K562 (cell line): ENCODE data around the gene SPEF1. TPM values are rescaled to one million over a fixed set of nuclear protein-coding genes. Genes with fewer than 3 reads are reported as not detected.

ENCODE experiments used
- ATAC-seq: fragments of 200-7000 bp; cut with Tn5 transposase; 3 replicates; pipeline ENCODE4 v1.9.1; 2020; ENCODE audit warnings: moderate library complexity
- BruUV-seq: library from RNA; stranded (reverse); fragments of 400-500 nt; replicated peaks from 2 replicates; lab custom pipeline; 2021; lab: Mats Ljungman, UMichigan
- CTCF ChIA-PET: fragments of 300-600 bp; formaldehyde crosslinking; extraction: SDS; loops from one replicate; lab custom pipeline; 2021; ENCODE audit warnings: low intra/inter-chr PET ratio; lab: Yijun Ruan, JAX
- POLR2A ChIA-PET: fragments of 300-600, 350-650 bp; sonication (Branson Sonifier 250); formaldehyde crosslinking; extraction: SDS; loops from one replicate; lab custom pipeline; 2021; ENCODE audit warnings: antibody characterized with exemption, inconsistent platforms; lab: Yijun Ruan, JAX
- DNase-seq, 4 experiments: peaks; one replicate each; pipeline versions ENCODE4 v3.0.0 to v3.0.0-alpha.2; 2011 to 2018; ENCODE audit warnings: low spot score in 3 of 4, mixed read lengths in 3 of 4; ENCODE audit errors: extremely low read depth in 1 of 4
- FAIRE-seq: peaks from 2 replicates; lab custom pipeline; 2011; peaks lifted over from hg19 to GRCh38; lab: Jason Lieb, UNC
- H2AFZ ChIP-seq: 2 replicates; pipeline ENCODE4 v1.6.0; 2011; ENCODE audit warnings: low read depth, low read length, control low read depth, inconsistent platforms
- H3K27ac ChIP-seq: fragments of 200-600 bp; 3 replicates; pipeline ENCODE4 v1.8.0; 2011; ENCODE audit warnings: low read depth, mild to moderate bottlenecking, control low read depth, inconsistent platforms, low read length, moderate library complexity, mixed read lengths; ENCODE audit errors: extremely low read depth
- H3K27me3 ChIP-seq, 2 experiments: fragments of 300-600 bp in 1 of 2; 2 replicates in 1 of 2; 3 replicates in 1 of 2; pipeline versions ENCODE4 v1.6.0 to v1.8.0; 2011; ENCODE audit warnings: inconsistent platforms in 2 of 2, low read length in 2 of 2, mild to moderate bottlenecking in 1 of 2, mixed read lengths in 1 of 2, moderate library complexity in 1 of 2; ENCODE audit not compliant: control insufficient read depth in 2 of 2, insufficient read depth in 2 of 2
- H3K36me3 ChIP-seq: fragments of 300-600 bp; 3 replicates; pipeline ENCODE4 v1.8.0; 2011; ENCODE audit warnings: mild to moderate bottlenecking, low read length, inconsistent platforms; ENCODE audit not compliant: control insufficient read depth, insufficient read depth
- H3K4me1 ChIP-seq, 2 experiments: fragments of 200-600 bp in 1 of 2; replicated peaks in 1 of 2; 2 replicates in 1 of 2; 3 replicates in 1 of 2; pipeline versions ENCODE4 v1.5.1 to v1.8.0; 2011; ENCODE audit warnings: inconsistent platforms in 2 of 2, low read length in 2 of 2, mild to moderate bottlenecking in 1 of 2, mixed read lengths in 1 of 2, moderate library complexity in 1 of 2; ENCODE audit not compliant: control insufficient read depth in 2 of 2, insufficient read depth in 2 of 2
- H3K4me2 ChIP-seq: 2 replicates; pipeline ENCODE4 v1.6.1; 2011; ENCODE audit warnings: low read length, control low read depth, inconsistent platforms, mixed read lengths; ENCODE audit not compliant: insufficient read depth
- H3K4me3 ChIP-seq: fragments of 200-600 bp; sonication (generic), shearing (Covaris generic); 2 replicates; pipeline ENCODE4 v1.5.1; 2016; ENCODE audit warnings: control low read depth, inconsistent platforms
- H3K79me2 ChIP-seq: fragments of 200-600 bp; 3 replicates; pipeline ENCODE4 v1.8.0; 2011; ENCODE audit warnings: low read length, inconsistent platforms; ENCODE audit not compliant: control insufficient read depth, insufficient read depth
- H3K9ac ChIP-seq, 2 experiments: 2 replicates each; pipeline versions ENCODE4 v1.6.0 to v1.6.1; 2011; ENCODE audit warnings: low read depth in 2 of 2, low read length in 2 of 2, control low read depth in 1 of 2, inconsistent platforms in 1 of 2, mild to moderate bottlenecking in 1 of 2, mixed read lengths in 1 of 2; ENCODE audit not compliant: insufficient read depth in 1 of 2
- H3K9me1 ChIP-seq: one replicate; pipeline ENCODE4 v1.6.0; 2011; ENCODE audit warnings: inconsistent platforms, mild to moderate bottlenecking, low read length, moderate library complexity; ENCODE audit not compliant: control insufficient read depth, insufficient read depth
- H3K9me3 ChIP-seq: replicated peaks from 2 replicates; pipeline ENCODE4 v1.5.1; 2011; ENCODE audit warnings: low read depth, low read length, inconsistent platforms; ENCODE audit not compliant: control insufficient read depth, insufficient read depth
- H4K20me1 ChIP-seq: replicated peaks from 2 replicates; pipeline ENCODE4 v1.6.1; 2011; ENCODE audit warnings: low read length, inconsistent platforms, mixed read lengths; ENCODE audit not compliant: control insufficient read depth, insufficient read depth
- CTCFL ChIP-seq: IDR thresholded peaks from 2 replicates; pipeline ENCODE4 v1.6.1; 2011; ENCODE audit warnings: borderline replicate concordance, low read depth, mild to moderate bottlenecking, moderate library complexity, low read length; ENCODE audit not compliant: insufficient read depth, poor library complexity, severe bottlenecking
- FOXK1 ChIP-seq: sonication (generic); formaldehyde crosslinking; IDR thresholded peaks from 2 replicates; pipeline ENCODE4 v1.8.0; 2022; ENCODE audit warnings: missing genetic modification reagents, mild to moderate bottlenecking, borderline replicate concordance
- WGBS: fragments of 100-300 bp; shearing (Covaris generic); methylation state at CpG from one replicate; pipeline ENCODE4 v1.1.6; 2016; ENCODE audit warnings: low coverage, mixed read lengths; ENCODE audit not compliant: insufficient coverage; ENCODE audit errors: missing lambda C conversion rate; 5-methylcytosine and 5-hydroxymethylcytosine counted together
- in situ Hi-C: fragments of 300-500 bp; cut with MboI; formaldehyde crosslinking; loops from 4 replicates; pipeline ENCODE4 v1.15.0; 2018; ENCODE audit warnings: inconsistent platforms, mixed read lengths
- intact Hi-C: fragments of 100-400 bp; cut with micrococcal nuclease; formaldehyde crosslinking; loops from 2 replicates; pipeline ENCODE4 v1.14.2; 2022
- polyA plus RNA-seq, 8 experiments: library from polyadenylated mRNA; depleted of rRNA in 4 of 8; stranded (reverse) in 5 of 8; unstranded in 3 of 8; fragments of >200 nt; fragmentation: Nextera tagmentation in 2 of 8; fragmentation: Illumina TruSeq in 1 of 8; extraction: Ambion mirVana in 2 of 8; extraction: Trizol in 1 of 8; gene quantifications; 2 replicates each; pipeline versions ENCODE4 v1.2.1 to v1.2.3, GENCODE V29; 2011 to 2014; ENCODE audit warnings: inconsistent platforms in 1 of 8, missing spikeins in 1 of 8
- total RNA-seq, 7 experiments: library from RNA; depleted of rRNA in 6 of 7; stranded (reverse); fragments of >200 nt in 6 of 7; fragmentation: Illumina TruSeq in 2 of 7; extraction: Trizol in 2 of 7; gene quantifications; 2 replicates each; pipeline versions ENCODE4 v1.2.1 to v1.2.3, GENCODE V29; 2011 to 2021; ENCODE audit warnings: low replicate concordance in 1 of 7

The SPEF1 gene
- total and polyA plus RNA-seq, 9 of the 15 experiments (the other 6 are each of a cell fraction or from before 2014, with no cell fraction given), result not detected

- ATAC-seq (no peak), DNase-seq (no peak), FAIRE-seq (no peak)
- Histone ChIP-seq H4K20me1 (no peaks in the 10 kb centered on the region), H3K36me3 (peaks cover 44% of the 10 kb centered on the region; the same call in 2 of the 3 replicates), H3K27me3 (no peaks in the 10 kb centered on the region), H3K9me1 (no peaks in the 10 kb centered on the region), H2AFZ (no peak overlapping the region), H3K9ac (peak overlapping the region in 1 of 2 experiments; percentile 64; a peak in 1 of 4 replicates), H3K4me3 (no peak overlapping the region), H3K79me2 (peaks cover 12% of the 10 kb centered on the region; the same call in 2 of the 3 replicates), H3K4me1 (peaks cover 14 to 44% of the 10 kb centered on the region in 2 experiments; a peak in 4 of 5 replicates), H3K27ac (no peak overlapping the region), H3K4me2 (no peak overlapping the region), H3K9me3 (no peaks in the 10 kb centered on the region)
- in situ Hi-C loops, result no loop called here
- BruUV-seq, result TSS peak; percentile 46
- POLR2A ChIA-PET, result no interaction called here
- intact Hi-C loops, result no loop called here
- CTCF ChIA-PET, result interaction anchor here (0.7 kb wide), 1 partner anchor 300 kb away, joined by 4 read pairs; no protein-coding TSS in a partner anchor
- WGBS, result 88% methylated on average over 5 of the region's 5 CpGs
- TF ChIP-seq FOXK1 (no peak), CTCFL (no peak)
Measured at GRCh38 chr20:3798373-3798768, 17.1 kb upstream of the SPEF1 start.
